Measurements from ENCODE around the gene KAZN.

GRCh38 chr1:14824314-14824915 is 225.9 kb downstream of the KAZN start:
- TF ChIP-seq, protein P1, sequence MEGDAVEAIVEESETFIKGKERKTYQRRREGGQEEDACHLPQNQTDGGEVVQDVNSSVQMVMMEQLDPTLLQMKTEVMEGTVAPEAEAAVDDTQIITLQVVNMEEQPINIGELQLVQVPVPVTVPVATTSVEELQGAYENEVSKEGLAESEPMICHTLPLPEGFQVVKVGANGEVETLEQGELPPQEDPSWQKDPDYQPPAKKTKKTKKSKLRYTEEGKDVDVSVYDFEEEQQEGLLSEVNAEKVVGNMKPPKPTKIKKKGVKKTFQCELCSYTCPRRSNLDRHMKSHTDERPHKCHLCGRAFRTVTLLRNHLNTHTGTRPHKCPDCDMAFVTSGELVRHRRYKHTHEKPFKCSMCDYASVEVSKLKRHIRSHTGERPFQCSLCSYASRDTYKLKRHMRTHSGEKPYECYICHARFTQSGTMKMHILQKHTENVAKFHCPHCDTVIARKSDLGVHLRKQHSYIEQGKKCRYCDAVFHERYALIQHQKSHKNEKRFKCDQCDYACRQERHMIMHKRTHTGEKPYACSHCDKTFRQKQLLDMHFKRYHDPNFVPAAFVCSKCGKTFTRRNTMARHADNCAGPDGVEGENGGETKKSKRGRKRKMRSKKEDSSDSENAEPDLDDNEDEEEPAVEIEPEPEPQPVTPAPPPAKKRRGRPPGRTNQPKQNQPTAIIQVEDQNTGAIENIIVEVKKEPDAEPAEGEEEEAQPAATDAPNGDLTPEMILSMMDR (IDR thresholded peaks at IDR 0.05), result no peak
- TF ChIP-seq POLR2A (IDR thresholded peaks at IDR 0.05), result no peak
